ENCODE results near the gene ARFIP1.
"Not testable (repeated sequence)": the region's sequence is repeated elsewhere in the genome, so short reads cannot be mapped to it uniquely, and the experiment has no call there.

DNA sequence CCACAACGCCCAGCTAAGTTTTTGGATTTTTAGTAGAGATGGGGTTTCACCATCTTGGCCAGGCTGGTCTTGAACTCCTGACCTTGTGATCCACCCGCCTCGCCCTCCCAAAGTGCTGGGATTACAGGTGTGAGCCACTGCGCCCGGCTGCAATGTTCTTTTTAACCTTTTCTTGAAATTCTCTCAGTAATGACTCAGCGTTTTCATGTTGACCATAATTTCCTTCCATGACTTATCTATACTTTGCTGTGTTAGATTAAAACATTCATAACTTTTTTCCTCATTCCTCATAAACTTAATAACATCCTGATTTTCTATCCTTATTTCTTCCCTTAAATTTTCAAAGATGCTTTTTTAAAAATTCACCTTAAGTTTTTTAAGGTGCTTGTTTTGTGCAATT is 118.4 kb downstream of the ARFIP1 start:
- TF ChIP-seq YY1 (IDR thresholded peaks at IDR 0.05; ENCODE audit: insufficient read depth, insufficient read length); ZNF274 (IDR thresholded peaks at IDR 0.05; ENCODE audit: low read depth, low read length): not testable (repeated sequence)
